SJSA1 (cell line): ENCODE results near the gene CASP3. TPM values are rescaled to one million over a fixed set of nuclear protein-coding genes. Genes with fewer than 3 reads are reported as not detected.
"Not testable (repeated sequence)": the region's sequence is repeated elsewhere in the genome, so short reads cannot be mapped to it uniquely, and the experiment has no call there.

Experiments used
- DNase-seq, 2 experiments: peaks; one replicate each; pipeline ENCODE4 v3.0.0-alpha.2; 2015 to 2020; ENCODE audit warnings: low spot score in 2 of 2, low read depth in 1 of 2
- H3K27ac ChIP-seq: fragments of 250-450 bp; sonication (Bioruptor Pico); 2 replicates; pipeline ENCODE4 v1.5.1; 2020; ENCODE audit warnings: mild to moderate bottlenecking, moderate library complexity
- H3K27me3 ChIP-seq: fragments of 250-450 bp; sonication (Bioruptor Pico); replicated peaks from 2 replicates; pipeline ENCODE4 v1.5.1; 2020; ENCODE audit warnings: mild to moderate bottlenecking, moderate library complexity
- H3K36me3 ChIP-seq: fragments of 250-450 bp; sonication (Bioruptor Pico); 2 replicates; pipeline ENCODE4 v1.5.1; 2020; ENCODE audit warnings: mild to moderate bottlenecking
- H3K4me1 ChIP-seq: fragments of 250-450 bp; sonication (Bioruptor Pico); replicated peaks from 2 replicates; pipeline ENCODE4 v1.6.1; 2021; ENCODE audit warnings: mild to moderate bottlenecking
- H3K4me3 ChIP-seq: fragments of 250-450 bp; sonication (Bioruptor Pico); 2 replicates; pipeline ENCODE4 v1.5.1; 2020; ENCODE audit warnings: mild to moderate bottlenecking
- H3K9me3 ChIP-seq: fragments of 250-450 bp; sonication (Bioruptor Pico); replicated peaks from 2 replicates; pipeline ENCODE4 v1.5.1; 2020; ENCODE audit warnings: mild to moderate bottlenecking
- total RNA-seq: library from RNA; depleted of rRNA; stranded (reverse); fragments of >200 nt; shearing (Covaris generic); gene quantifications from 2 replicates; pipeline ENCODE4 v1.2.3, GENCODE V29; 2014

The CASP3 gene
- total RNA-seq, 1 experiment from 2014 or later: 58.6 TPM

DNA sequence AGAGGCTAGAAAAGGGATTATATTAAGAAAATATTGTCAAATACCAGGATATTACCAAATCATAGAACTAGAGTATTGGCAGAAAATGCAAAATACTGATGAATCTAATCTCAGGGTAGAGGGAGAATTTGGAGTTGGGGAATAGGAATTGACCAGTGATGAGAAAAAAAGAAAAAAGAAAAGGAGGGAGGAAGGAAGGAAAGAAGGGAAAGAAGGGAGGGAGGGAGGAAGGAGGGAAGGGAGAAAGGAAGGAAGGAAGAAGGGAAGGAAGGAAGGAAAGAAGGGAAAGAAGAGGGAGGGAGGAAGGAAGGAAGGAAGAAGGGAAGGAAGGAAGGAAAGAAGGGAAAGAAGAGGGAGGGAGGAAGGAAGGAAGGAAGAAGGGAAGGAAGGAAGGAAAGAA, 3.4 kb upstream of the CASP3 start:
- H3K27me3 ChIP-seq, H3K9me3 ChIP-seq, H3K4me3 ChIP-seq, DNase-seq, H3K27ac ChIP-seq: not testable (repeated sequence)
- Histone ChIP-seq H3K4me1 (peaks cover 31% of the 10 kb centered on the region), H3K36me3 (peaks cover 19% of the 10 kb centered on the region)

DNA sequence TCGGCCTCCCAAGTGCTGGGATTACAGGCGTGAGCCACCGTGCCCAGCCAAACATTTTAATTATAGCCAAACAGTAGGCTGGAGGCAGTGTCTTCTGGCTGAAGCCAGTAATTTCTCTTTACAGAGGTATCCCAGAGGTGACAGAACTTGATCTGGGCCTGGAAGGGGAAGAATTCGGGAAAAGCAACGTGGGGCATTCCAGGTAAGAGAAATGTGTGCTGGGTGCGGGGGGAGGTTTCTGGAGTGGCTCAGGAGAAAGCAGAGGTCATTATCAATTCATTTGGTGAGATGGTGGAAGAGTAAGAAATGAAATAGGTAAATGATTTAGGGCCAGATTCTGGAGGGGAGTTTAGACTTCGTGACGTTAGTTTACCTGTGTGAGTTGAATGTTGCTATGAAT, 2.7 kb upstream of the CASP3 start:
- H3K4me1 ChIP-seq: peaks cover 37% of the 10 kb centered on the region
- no peak for DNase-seq
- no peak overlapping the region for H3K4me3 ChIP-seq
- no peaks in the 10 kb centered on the region for H3K27me3 ChIP-seq
- H3K36me3 ChIP-seq: peaks cover 17% of the 10 kb centered on the region
- H3K27ac ChIP-seq: no peak overlapping the region
- 0 out of 2 replicates have a peak, but pooled peaks cover 4% of the 10 kb centered on the region for H3K9me3 ChIP-seq

DNA sequence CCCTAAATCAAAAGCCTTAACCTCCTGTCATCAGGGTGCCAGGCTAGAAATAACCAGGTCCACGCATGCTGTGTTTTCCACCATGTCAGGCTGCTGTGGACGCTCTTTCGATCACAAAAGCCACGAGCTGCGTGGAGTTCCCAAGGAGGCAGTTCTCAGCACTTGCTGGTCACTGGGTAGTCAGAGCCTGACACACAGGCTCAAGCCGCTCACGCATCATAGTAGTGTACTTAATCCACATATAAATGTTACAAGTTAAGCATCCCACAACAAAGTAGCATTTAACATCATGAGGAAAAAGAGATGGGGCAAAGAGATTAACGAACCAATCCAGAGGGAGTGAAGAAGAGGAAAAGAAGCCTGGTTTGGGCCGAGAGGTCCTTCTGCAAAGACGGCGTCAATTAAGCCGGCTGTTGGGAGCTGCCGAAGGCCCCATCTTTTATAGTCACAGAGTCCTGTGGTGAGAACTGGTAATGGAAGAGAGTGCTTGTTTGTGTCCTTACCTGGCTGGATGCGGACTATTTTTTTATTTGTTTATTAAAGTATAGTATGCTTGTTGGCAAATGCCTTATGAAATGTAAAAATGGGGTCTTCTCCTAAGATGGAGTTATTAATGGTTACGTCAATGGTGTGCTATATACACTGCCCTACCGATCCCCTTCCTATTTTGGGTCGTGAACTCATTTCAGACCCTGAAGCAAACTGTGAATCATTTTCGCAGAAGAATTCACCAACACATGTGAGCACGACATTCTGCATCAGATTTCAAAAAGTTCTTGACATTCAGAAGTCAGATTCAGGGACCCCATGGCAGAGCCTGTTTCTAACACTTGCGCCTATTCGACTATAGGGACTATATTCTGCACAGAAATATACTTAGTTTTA, 966 bp upstream of the CASP3 start:
- Histone ChIP-seq H3K4me1 (peaks cover 37% of the 10 kb centered on the region), H3K4me3 (peak overlapping the region; percentile 83), H3K36me3 (peaks cover 32% of the 10 kb centered on the region), H3K27me3 (no peaks in the 10 kb centered on the region), H3K9me3 (0 out of 2 replicates have a peak, but pooled peaks cover 4% of the 10 kb centered on the region), H3K27ac (peak overlapping the region; percentile 99)
- peak in 1 of 2 experiments; percentile 47 for DNase-seq

DNA sequence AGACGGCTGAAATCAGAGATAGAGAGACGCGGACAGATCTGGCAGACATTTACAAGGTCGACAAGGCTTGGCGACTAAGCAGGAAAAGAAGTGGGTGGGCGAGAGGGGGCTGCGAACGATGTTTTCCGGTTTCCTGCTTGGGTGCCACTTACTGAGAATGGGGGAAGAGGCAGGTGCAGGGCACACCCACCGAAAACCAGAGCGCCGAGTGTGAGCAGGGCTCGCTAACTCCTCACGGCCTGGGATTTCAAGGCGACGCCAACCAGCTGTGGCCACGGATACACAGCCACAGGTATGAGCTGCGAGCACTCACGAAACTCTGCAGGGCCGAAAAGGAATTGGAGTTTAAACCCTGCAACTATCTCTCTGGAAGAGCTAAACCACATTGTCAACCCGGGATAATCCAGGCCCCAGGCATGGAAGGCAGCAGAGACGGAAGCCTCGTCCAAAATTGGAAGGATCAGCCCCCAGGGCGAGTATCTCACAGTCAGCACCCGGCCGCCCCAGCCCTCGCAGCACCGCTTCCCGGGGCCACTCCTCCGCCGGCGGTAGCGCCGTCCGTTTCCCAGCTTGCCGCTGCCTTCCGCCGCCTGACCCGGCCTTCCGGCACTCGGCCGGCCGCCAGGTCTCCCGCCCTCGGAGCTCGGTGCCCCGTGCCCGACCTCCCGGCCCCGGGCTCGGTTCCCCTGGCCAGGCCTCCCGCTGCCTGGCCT, 778 bp downstream of the CASP3 start:
- peak overlapping the region; percentile 83 for H3K4me3 ChIP-seq
- H3K4me1 ChIP-seq: peaks cover 32% of the 10 kb centered on the region
- 0 out of 2 replicates have a peak, but pooled peaks cover 4% of the 10 kb centered on the region for H3K9me3 ChIP-seq
- H3K27ac ChIP-seq: peak overlapping the region; percentile 82
- H3K27me3 ChIP-seq: no peaks in the 10 kb centered on the region
- peaks cover 41% of the 10 kb centered on the region for H3K36me3 ChIP-seq
- peak; percentile 54 to 57 for DNase-seq

- DNase-seq: no peak
- Histone ChIP-seq H3K27ac (no peak overlapping the region), H3K9me3 (0 out of 2 replicates have a peak, but pooled peaks cover 4% of the 10 kb centered on the region), H3K36me3 (peaks cover 41% of the 10 kb centered on the region), H3K27me3 (no peaks in the 10 kb centered on the region), H3K4me1 (peaks cover 27% of the 10 kb centered on the region), H3K4me3 (peak overlapping the region; percentile 83)
These were observed 1.3 kb downstream of the CASP3 start for GRCh38 chr4:184648054-184648312.

GRCh38 chr4:184647266-184648053, 1.8 kb downstream of the CASP3 start:
- DNase-seq: peak in 1 of 2 experiments; percentile 24
- Histone ChIP-seq H3K27me3 (no peaks in the 10 kb centered on the region), H3K27ac (no peak overlapping the region)

DNA sequence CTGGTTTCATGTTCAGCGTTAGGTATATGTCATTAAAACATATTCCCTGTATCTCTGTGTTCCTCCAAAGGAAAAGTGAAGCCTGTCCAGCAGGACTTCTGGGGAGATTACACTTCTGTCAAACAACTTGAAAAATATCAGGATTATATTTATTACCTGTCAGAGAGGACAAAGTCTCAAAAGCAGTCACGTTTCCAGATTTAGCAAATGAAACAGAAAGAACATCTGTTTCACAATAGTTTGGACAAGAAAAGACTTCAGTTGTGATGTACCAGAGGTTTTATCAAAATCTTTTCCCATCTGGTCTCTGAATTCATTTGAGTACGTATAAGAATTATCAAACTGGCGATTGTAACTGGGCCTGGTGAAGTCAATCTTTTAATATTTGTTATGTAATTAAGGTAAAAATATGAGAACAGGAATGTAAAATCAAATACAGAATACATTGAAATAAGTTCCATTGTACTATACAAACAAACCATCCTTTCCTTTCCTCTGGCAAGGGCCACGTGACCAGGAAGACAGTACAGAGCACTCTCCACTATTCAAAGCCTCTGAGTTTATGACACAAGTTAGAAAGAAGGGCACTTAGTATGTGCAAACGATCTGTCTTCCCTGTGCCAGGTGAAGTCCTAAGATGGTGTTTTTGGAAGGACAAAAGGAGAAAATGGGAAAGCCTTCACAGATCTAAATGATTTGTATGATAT, 3.2 kb downstream of the CASP3 start:
- Histone ChIP-seq H3K4me3 (no peak overlapping the region), H3K4me1 (peaks cover 27% of the 10 kb centered on the region), H3K27ac (no peak overlapping the region), H3K36me3 (peaks cover 49% of the 10 kb centered on the region), H3K9me3 (0 out of 2 replicates have a peak, but pooled peaks cover 4% of the 10 kb centered on the region), H3K27me3 (no peaks in the 10 kb centered on the region)
- DNase-seq: no peak

More at GRCh38 chr4:184647266-184648053, 1.8 kb downstream of the CASP3 start:
- 0 out of 2 replicates have a peak, but pooled peaks cover 4% of the 10 kb centered on the region for H3K9me3 ChIP-seq
- peaks cover 41% of the 10 kb centered on the region for H3K36me3 ChIP-seq
- peak overlapping the region; percentile 83 for H3K4me3 ChIP-seq
- peaks cover 27% of the 10 kb centered on the region for H3K4me1 ChIP-seq

DNA sequence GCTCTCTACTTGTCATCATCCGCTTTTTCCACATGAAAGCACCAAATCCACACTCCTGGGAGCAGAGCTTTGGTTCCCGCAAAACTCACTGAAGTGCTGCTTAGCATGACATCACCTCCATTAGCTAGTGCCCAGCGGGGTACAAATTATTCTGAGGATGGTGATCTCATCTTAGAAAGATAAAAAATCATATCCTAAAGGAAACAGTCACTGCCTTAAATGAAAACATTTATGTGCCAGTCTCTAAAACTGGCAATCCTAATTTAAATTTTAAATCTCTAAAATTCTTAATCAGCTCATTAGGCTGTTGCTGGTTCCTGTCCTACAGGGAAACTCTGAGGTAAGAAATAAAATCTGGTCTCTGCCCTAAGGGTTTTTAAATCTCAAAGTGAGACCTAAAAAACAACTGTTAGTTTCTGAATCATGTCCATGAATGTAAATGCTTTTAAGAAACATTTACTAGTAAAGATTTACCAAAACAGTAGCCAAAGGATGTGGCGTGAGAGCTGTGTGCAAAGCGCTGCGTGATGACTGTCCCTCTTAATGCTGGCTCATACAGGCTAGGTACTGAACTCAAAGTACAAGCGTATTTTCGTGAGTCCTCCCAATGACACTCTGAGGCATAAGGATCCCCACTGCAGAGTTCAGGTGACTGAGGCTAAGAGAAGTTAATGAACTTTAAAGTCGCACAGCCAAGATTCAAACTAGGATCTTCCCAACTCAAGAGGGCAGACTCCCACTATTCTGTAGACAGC, 4.5 kb downstream of the CASP3 start:
- H3K4me1 ChIP-seq: peaks cover 16% of the 10 kb centered on the region
- no peak overlapping the region for H3K27ac ChIP-seq
- H3K4me3 ChIP-seq: no peak overlapping the region
- H3K36me3 ChIP-seq: peaks cover 50% of the 10 kb centered on the region
- H3K27me3 ChIP-seq: no peaks in the 10 kb centered on the region
- DNase-seq: no peak
- H3K9me3 ChIP-seq: 0 out of 2 replicates have a peak, but pooled peaks cover 4% of the 10 kb centered on the region

DNA sequence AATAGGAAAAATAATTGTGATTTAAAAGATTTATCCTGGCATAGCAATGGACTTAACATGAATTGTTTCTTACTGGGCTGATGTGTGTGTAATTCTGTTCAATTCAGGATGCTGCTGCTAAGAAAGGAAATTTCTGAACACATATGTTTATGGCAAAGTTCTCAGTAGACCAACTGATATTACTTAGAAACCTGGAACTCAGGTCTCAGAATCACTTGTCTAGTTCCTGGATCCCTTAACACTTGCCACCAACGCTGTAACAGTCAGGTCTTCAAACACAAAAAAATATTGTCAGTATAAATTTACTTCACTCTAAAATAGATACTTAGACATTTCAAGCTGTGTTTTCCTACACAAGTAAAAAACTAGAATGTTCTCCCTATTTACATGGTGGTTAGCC, 5.5 kb downstream of the CASP3 start:
- H3K27me3 ChIP-seq: no peaks in the 10 kb centered on the region
- no peak for DNase-seq
- 0 out of 2 replicates have a peak, but pooled peaks cover under 1% of the 10 kb centered on the region for H3K9me3 ChIP-seq
- peaks cover 15% of the 10 kb centered on the region for H3K4me1 ChIP-seq
- peaks cover 49% of the 10 kb centered on the region for H3K36me3 ChIP-seq
- H3K27ac ChIP-seq: no peak overlapping the region
- no peak overlapping the region for H3K4me3 ChIP-seq

DNA sequence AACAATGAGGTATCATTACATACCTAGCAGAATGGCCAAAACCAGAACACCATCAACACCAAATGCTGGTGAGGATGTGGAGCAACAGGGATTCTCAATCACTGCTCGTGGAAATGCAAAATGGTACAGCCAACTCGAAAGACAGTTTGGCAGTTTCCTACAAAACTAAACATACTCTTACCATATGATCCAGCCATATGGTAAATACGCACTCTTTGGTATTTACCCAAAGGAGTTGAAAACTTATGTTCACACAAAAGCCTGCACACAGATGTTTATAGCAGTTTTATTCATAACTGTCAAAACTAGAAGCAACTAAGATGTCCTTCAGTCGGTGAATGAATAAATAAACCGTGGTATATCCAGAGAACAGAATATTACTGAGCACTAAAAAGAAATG, 7.8 kb downstream of the CASP3 start:
- Histone ChIP-seq H3K4me3 (no peak overlapping the region), H3K9me3 (no peaks in the 10 kb centered on the region), H3K27ac (no peak overlapping the region), H3K36me3 (peaks cover 55% of the 10 kb centered on the region), H3K27me3 (no peaks in the 10 kb centered on the region), H3K4me1 (no peaks in the 10 kb centered on the region; the same call in 1 of the 2 replicates)
- DNase-seq: no peak

GRCh38 chr4:184641022-184641421, 8.2 kb downstream of the CASP3 start:
- H3K27ac ChIP-seq: no peak overlapping the region
- H3K4me3 ChIP-seq: no peak overlapping the region
- H3K4me1 ChIP-seq: no peaks in the 10 kb centered on the region; the same call in 1 of the 2 replicates
- H3K9me3 ChIP-seq: no peaks in the 10 kb centered on the region
- H3K27me3 ChIP-seq: no peaks in the 10 kb centered on the region
- DNase-seq: no peak
- H3K36me3 ChIP-seq: peaks cover 55% of the 10 kb centered on the region

DNA sequence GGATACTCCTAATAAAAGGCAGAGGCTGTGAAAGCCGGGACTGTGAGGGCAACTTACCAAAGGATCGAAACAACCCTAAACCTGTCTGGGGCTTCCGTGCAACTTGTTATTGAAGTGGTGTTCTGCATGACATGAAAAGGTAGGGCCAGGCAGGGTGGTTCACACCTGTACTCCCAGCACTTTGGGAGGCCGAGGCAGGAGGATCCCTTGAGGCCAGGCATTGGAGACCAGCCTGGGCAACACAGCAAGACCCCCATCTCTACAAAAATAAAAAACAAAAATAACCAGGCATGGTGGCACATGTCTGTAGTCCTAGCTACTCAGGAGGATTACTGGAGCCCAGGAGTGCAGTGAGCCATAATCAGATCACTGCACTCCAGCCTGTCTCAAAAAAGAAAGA, 12.3 kb downstream of the CASP3 start:
- no peaks in the 10 kb centered on the region for H3K4me1 ChIP-seq
- H3K27me3 ChIP-seq: no peaks in the 10 kb centered on the region
- H3K27ac ChIP-seq: no peak overlapping the region
- H3K9me3 ChIP-seq: no peaks in the 10 kb centered on the region
- DNase-seq: no peak
- H3K36me3 ChIP-seq: peaks cover 74% of the 10 kb centered on the region
- no peak overlapping the region for H3K4me3 ChIP-seq
